HepG2 (cell line): ENCODE measurements around the gene TOR4A. TPM values are rescaled to one million over a fixed set of nuclear protein-coding genes. Genes with fewer than 3 reads are reported as not detected.

Source experiments
- ATAC-seq: fragments of 200-7000 bp; cut with Tn5 transposase; 3 replicates; pipeline ENCODE4 v1.9.1; 2020; ENCODE audit warnings: mild to moderate bottlenecking, moderate library complexity
- BruUV-seq: library from RNA; stranded (reverse); fragments of 400-500 nt; replicated peaks from 2 replicates; lab custom pipeline; 2021; lab: Mats Ljungman, UMichigan
- CTCF ChIA-PET: fragments of 300-600 bp; formaldehyde crosslinking; extraction: SDS; loops from one replicate; lab custom pipeline; 2021; ENCODE audit warnings: low total read pairs, inconsistent platforms, low intra/inter-chr PET ratio; lab: Yijun Ruan, JAX
- POLR2A ChIA-PET: fragments of 350-600 bp; sonication (Branson Sonifier 250); formaldehyde crosslinking; loops from one replicate; lab custom pipeline; 2020; ENCODE audit warnings: antibody characterized with exemption, inconsistent platforms; lab: Yijun Ruan, JAX
- DNase-seq: peaks from one replicate; pipeline ENCODE4 v3.0.0-alpha.2; 2015; ENCODE audit warnings: low spot score
- FAIRE-seq: peaks from 3 replicates; lab custom pipeline; 2011; peaks lifted over from hg19 to GRCh38; lab: Jason Lieb, UNC
- H2AFZ ChIP-seq: one replicate; pipeline ENCODE4 v1.6.1; 2011; ENCODE audit warnings: low read length, inconsistent platforms
- H3K27ac ChIP-seq: fragments of 300-600 bp; 3 replicates; pipeline ENCODE4 v1.8.0; 2011; ENCODE audit warnings: mixed run types, mild to moderate bottlenecking, mixed read lengths, low read length, inconsistent platforms; ENCODE audit not compliant: insufficient read depth; ENCODE audit errors: extremely low read length
- H3K27me3 ChIP-seq, 2 experiments: fragments of 200-600 bp in 1 of 2; 2 replicates in 1 of 2; 3 replicates in 1 of 2; pipeline versions ENCODE4 v1.6.0 to v1.8.0; 2011; ENCODE audit warnings: low read length in 2 of 2, mild to moderate bottlenecking in 2 of 2, moderate library complexity in 2 of 2, inconsistent platforms in 1 of 2; ENCODE audit not compliant: insufficient read depth in 2 of 2, control insufficient read depth in 1 of 2
- H3K36me3 ChIP-seq, 2 experiments: fragments of 200-600 bp in 1 of 2; replicated peaks in 1 of 2; 2 replicates in 1 of 2; 3 replicates in 1 of 2; pipeline versions ENCODE4 v1.5.1 to v1.8.0; 2011; ENCODE audit warnings: low read length in 2 of 2, inconsistent platforms in 1 of 2; ENCODE audit not compliant: insufficient read depth in 2 of 2, control insufficient read depth in 1 of 2
- H3K4me1 ChIP-seq: 2 replicates; pipeline ENCODE4 v1.5.1; 2012; ENCODE audit warnings: low read length, inconsistent platforms; ENCODE audit not compliant: insufficient read depth
- H3K4me2 ChIP-seq: 2 replicates; pipeline ENCODE4 v1.6.0; 2011; ENCODE audit warnings: low read depth, low read length, inconsistent platforms
- H3K4me3 ChIP-seq, 3 experiments: fragments of 200-600 bp in 1 of 3; sonication (generic), shearing (Covaris generic) in 1 of 3; replicated peaks in 1 of 3; 2 replicates each; pipeline ENCODE4 v1.5.1; 2011 to 2016; ENCODE audit warnings: low read length in 3 of 3, inconsistent platforms in 2 of 3, low read depth in 2 of 3, mild to moderate bottlenecking in 2 of 3, control low read depth in 1 of 3, mixed read lengths in 1 of 3; ENCODE audit not compliant: insufficient read depth in 1 of 3
- H3K79me2 ChIP-seq: one replicate; pipeline ENCODE4 v1.6.1; 2011; ENCODE audit warnings: low read length, inconsistent platforms; ENCODE audit not compliant: insufficient read depth
- H3K9ac ChIP-seq: 2 replicates; pipeline ENCODE4 v1.6.0; 2011; ENCODE audit warnings: mild to moderate bottlenecking, low read depth, low read length, inconsistent platforms; ENCODE audit not compliant: insufficient read depth
- H3K9me3 ChIP-seq: 2 replicates; pipeline ENCODE4 v1.5.1; 2012; ENCODE audit warnings: mild to moderate bottlenecking, low read length
- H4K20me1 ChIP-seq: 2 replicates; pipeline ENCODE4 v1.6.0; 2011; ENCODE audit warnings: inconsistent platforms, mild to moderate bottlenecking, low read length, moderate library complexity; ENCODE audit not compliant: insufficient read depth
- ATAD3A ChIP-seq: sonication (generic); formaldehyde crosslinking; IDR thresholded peaks from 2 replicates; pipeline ENCODE4 v1.4.0; 2020; ENCODE audit warnings: missing genetic modification reagents
- KLF11 ChIP-seq: IDR thresholded peaks from 2 replicates; pipeline ENCODE4 v1.6.1; 2016; ENCODE audit warnings: missing compliant biosample characterization
- MTA1 ChIP-seq: sonication (generic); formaldehyde crosslinking; IDR thresholded peaks from 2 replicates; pipeline ENCODE4 v1.4.0; 2020; ENCODE audit warnings: missing genetic modification reagents, mild to moderate bottlenecking, borderline replicate concordance
- RBFOX2 ChIP-seq: fragments of 200-400 bp; formaldehyde crosslinking; IDR thresholded peaks from 2 replicates; pipeline ENCODE4 v1.6.1; 2017; ENCODE audit warnings: low read depth, mild to moderate bottlenecking, low read length
- SIN3A ChIP-seq: IDR thresholded peaks from 2 replicates; pipeline ENCODE4 v1.6.1; 2011; ENCODE audit warnings: low read depth, mild to moderate bottlenecking, control low read depth, low read length, borderline replicate concordance
- SMARCE1 ChIP-seq: fragments of 450-650 bp; IDR thresholded peaks from 2 replicates; pipeline ENCODE4 v1.6.1; 2017; ENCODE audit warnings: borderline replicate concordance
- SOX13 ChIP-seq, 3 experiments: fragments of 450-650 bp in 1 of 3; sonication (generic) in 1 of 3; formaldehyde crosslinking in 1 of 3; IDR thresholded peaks in 2 of 3; conservative IDR thresholded peaks in 1 of 3; 2 replicates each; pipeline versions ENCODE4 v1.5.0 to v1.6.1; 2016 to 2020; ENCODE audit warnings: antibody characterized with exemption in 1 of 3, mild to moderate bottlenecking in 1 of 3, missing compliant biosample characterization in 1 of 3, missing genetic modification reagents in 1 of 3, moderate library complexity in 1 of 3
- ZBTB25 ChIP-seq: IDR thresholded peaks from 2 replicates; pipeline ENCODE4 v1.6.1; 2018; ENCODE audit warnings: missing genetic modification reagents
- ZGPAT ChIP-seq: IDR thresholded peaks from 2 replicates; pipeline ENCODE4 v1.6.1; 2016; ENCODE audit warnings: mild to moderate bottlenecking
- ZMYM2 ChIP-seq: sonication (generic); formaldehyde crosslinking; IDR thresholded peaks from 2 replicates; pipeline ENCODE4 v1.8.0; 2022; ENCODE audit warnings: mild to moderate bottlenecking, missing genetic modification reagents
- ZNF10 ChIP-seq: sonication (generic); formaldehyde crosslinking; IDR thresholded peaks from 2 replicates; pipeline ENCODE4 v1.4.0; 2020; ENCODE audit warnings: mild to moderate bottlenecking, low read depth, missing genetic modification reagents, borderline replicate concordance
- ZNF383 ChIP-seq: sonication (generic); formaldehyde crosslinking; IDR thresholded peaks from 2 replicates; pipeline ENCODE4 v1.4.0; 2020; ENCODE audit warnings: missing genetic modification reagents, mild to moderate bottlenecking, borderline replicate concordance
- ZSCAN12 ChIP-seq: sonication (generic); formaldehyde crosslinking; IDR thresholded peaks from 2 replicates; pipeline ENCODE4 v1.9.0; 2021; ENCODE audit warnings: mild to moderate bottlenecking, missing genetic modification reagents
- WGBS: methylation state at CpG from one replicate; pipeline ENCODE4 v1.1.6; 2017; ENCODE audit warnings: low lambda C conversion rate; 5-methylcytosine and 5-hydroxymethylcytosine counted together
- in situ Hi-C: cut with HindIII; loops from 2 replicates; pipeline ENCODE4 v1.10.0; 2017; ENCODE audit warnings: low pct_unique_long_range_greater_than_20kb; ENCODE audit not compliant: extremely low pct_ligation_motif_present
- intact Hi-C: fragments of 100-400 bp; cut with micrococcal nuclease; formaldehyde crosslinking; loops from one replicate; pipeline ENCODE4 v1.10.0; 2022; ENCODE audit not compliant: unreplicated experiment
- polyA plus RNA-seq, 8 experiments: library from polyadenylated mRNA; depleted of rRNA in 3 of 8; stranded (reverse) in 7 of 8; unstranded in 1 of 8; fragments of >200 nt; fragmentation: Illumina TruSeq in 4 of 8; extraction: Trizol in 4 of 8; gene quantifications; 2 replicates each; pipeline versions ENCODE4 v1.2.1 to v1.2.3, GENCODE V29; 2011 to 2016; ENCODE audit warnings: low read depth in 4 of 8, missing spikeins in 1 of 8, mixed read lengths in 1 of 8; ENCODE audit not compliant: insufficient read depth in 1 of 8
- total RNA-seq, 5 experiments: library from RNA; depleted of rRNA; stranded (reverse); fragments of >200 nt; fragmentation: Illumina TruSeq; extraction: Trizol; gene quantifications; 2 replicates each; pipeline ENCODE4 v1.2.3, GENCODE V29; 2016; ENCODE audit warnings: low read depth in 1 of 5

Gene TOR4A
- total and polyA plus RNA-seq, 2 of the 13 experiments (the other 11 are each of a cell fraction or from before 2014, with no cell fraction given), result 11.1 to 14.2 TPM

- Histone ChIP-seq H3K36me3 (no peaks in the 10 kb centered on the region), H3K4me2 (peak within 1 kb of the TSS; percentile 82), H3K79me2 (no peaks in the 10 kb centered on the region), H3K4me1 (peaks cover 71% of the 10 kb centered on the region), H4K20me1 (no peaks in the 10 kb centered on the region), H2AFZ (no peak within 1 kb of the TSS), H3K27ac (no peak within 1 kb of the TSS), H3K9ac (peak within 1 kb of the TSS; percentile 15; the same call in 1 of the 2 replicates), H3K4me3 (peak within 1 kb of the TSS; percentile 46 to 63 (median 51); a peak in 5 of 6 replicates), H3K9me3 (no peaks in the 10 kb centered on the region), H3K27me3 (peaks cover 14 to 77% of the 10 kb centered on the region in 2 experiments)
- in situ Hi-C loops, result no loop called here
- intact Hi-C loops, result loop anchor here (10.0 kb wide), 1 partner anchor 103 kb away; no protein-coding TSS in a partner anchor
- ATAC-seq (no peak), FAIRE-seq (no peak), DNase-seq (no peak)
- WGBS, result no CpG with 5 or more reads among the region's 60 CpGs
- ChIA-PET POLR2A (interaction anchor here (0.9 to 1.9 kb wide), 7 partner anchors 8 to 146 kb away, joined by 3 to 6 read pairs (median 5); partner anchors contain the start of genes ENTPD8, EXD3, NOXA1 and TOR4A), CTCF (no interaction called here)
- no TSS peak for BruUV-seq
- no peak for TF ChIP-seq ZGPAT (CRISPR knock-in tag)
- no peak for TF ChIP-seq ZNF10
- TF ChIP-seq ZNF383 (CRISPR knock-in tag), result no peak
- no peak for TF ChIP-seq ATAD3A (CRISPR knock-in tag)
- 0 out of 2 replicates have a peak, but pooled peaks have one; percentile 52 for TF ChIP-seq SOX13 (IDR thresholded peaks at IDR 0.05)
- TF ChIP-seq SOX13 (CRISPR knock-in tag; conservative IDR thresholded peaks at IDR 0.05 in 1 of 2, IDR thresholded peaks at IDR 0.05 in 1 of 2), result peak in 1 of 2 experiments; percentile 88; a peak in 2 of 4 replicates
- no peak for TF ChIP-seq SIN3A
- no peak for TF ChIP-seq SMARCE1
- peak; percentile 37; the same call in 1 of the 2 replicates for TF ChIP-seq RBFOX2
- no peak for TF ChIP-seq ZMYM2 (CRISPR knock-in tag)
- TF ChIP-seq MTA1 (CRISPR knock-in tag), result no peak
- no peak for TF ChIP-seq KLF11
- TF ChIP-seq ZBTB25 (CRISPR knock-in tag), result no peak
- no peak for TF ChIP-seq ZSCAN12 (CRISPR knock-in tag)
These were observed 24.6 kb downstream of the TOR4A start, which contains the start of gene NRARP for GRCh38 chr9:137302118-137302448. TSS of gene NRARP (minus strand) at chr9:137302271. CDS start at chr9:137301928, 343 bp downstream.
